ENCODE measurements around the gene HSD17B14. TPM values are rescaled to one million over a fixed set of nuclear protein-coding genes. Genes with fewer than 3 reads are reported as not detected.

Gene HSD17B14
- total RNA-seq, 2 donors from 2014 or later, result 0.26 TPM; not detected in 1

DNA sequence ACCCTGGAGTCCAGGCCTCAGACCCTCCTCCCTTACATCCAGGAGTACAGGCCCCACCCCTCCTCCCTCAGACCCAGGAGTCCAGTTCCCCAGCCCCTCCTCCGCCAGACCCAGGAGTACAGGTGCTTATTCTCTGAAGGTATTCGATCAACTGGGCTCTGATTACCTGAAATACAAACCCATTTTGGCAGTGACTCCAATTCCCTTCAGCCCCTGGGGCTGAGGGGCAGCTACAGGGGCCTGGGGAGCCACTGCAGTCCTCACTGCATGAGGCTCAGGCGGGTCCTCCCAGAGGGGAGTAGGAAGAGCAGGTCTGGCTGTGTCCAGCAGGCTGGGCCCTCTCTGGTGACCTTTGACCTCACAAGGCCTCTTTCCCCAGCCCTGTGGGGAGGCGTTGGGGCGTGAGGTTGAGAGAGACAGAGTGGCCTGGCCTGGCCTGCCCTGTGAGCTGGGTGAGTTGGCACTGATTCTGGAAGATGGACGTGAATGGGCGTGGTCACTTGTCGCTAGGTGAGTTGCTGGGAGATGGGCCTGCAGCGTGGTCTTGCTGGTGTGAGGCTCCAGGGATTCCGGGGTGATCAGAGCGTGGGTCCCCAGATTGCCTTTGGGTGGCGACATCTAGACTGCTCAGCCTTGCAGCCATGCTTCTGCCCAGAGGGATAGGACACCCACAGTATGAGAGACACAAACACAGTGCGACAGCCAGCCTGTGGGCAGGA, 28.5 kb downstream of the HSD17B14 start:
- Mint-ChIP-seq H3K36me3 (no peaks in the 10 kb centered on the region), H3K27ac (no peak overlapping the region), H3K27me3 (no peaks in the 10 kb centered on the region), H3K4me3 (peak overlapping the region; percentile 5), H3K9me3 (no peaks in the 10 kb centered on the region), H3K4me1 (ENCODE audit: low read depth in 2 of 2) (peaks cover 20 to 27% of the 10 kb centered on the region in 2 donors)
- DNase-seq (ENCODE audit: low spot score), result no peak
- no peak for ATAC-seq

GRCh38 chr19:48806818-48807589, 29.3 kb downstream of the HSD17B14 start:
- Mint-ChIP-seq H3K27ac (no peak overlapping the region), H3K4me3 (no peak overlapping the region), H3K27me3 (no peaks in the 10 kb centered on the region), H3K4me1 (ENCODE audit: low read depth in 2 of 2) (peaks cover 15 to 24% of the 10 kb centered on the region in 2 donors), H3K36me3 (no peaks in the 10 kb centered on the region), H3K9me3 (no peaks in the 10 kb centered on the region)
- DNase-seq (ENCODE audit: low spot score) (no peak), ATAC-seq (no peak)

GRCh38 chr19:48806518-48806817, 29.8 kb downstream of the HSD17B14 start:
- H3K4me3 Mint-ChIP-seq, result no peak overlapping the region
- H3K27ac Mint-ChIP-seq, result no peak overlapping the region
- H3K4me1 Mint-ChIP-seq (ENCODE audit: low read depth in 2 of 2), result peaks cover 15 to 24% of the 10 kb centered on the region in 2 donors
- no peaks in the 10 kb centered on the region for H3K36me3 Mint-ChIP-seq
- no peaks in the 10 kb centered on the region for H3K9me3 Mint-ChIP-seq
- no peak for DNase-seq (ENCODE audit: low spot score)
- peak; percentile 51 to 62 for ATAC-seq
- H3K27me3 Mint-ChIP-seq, result no peaks in the 10 kb centered on the region

DNA sequence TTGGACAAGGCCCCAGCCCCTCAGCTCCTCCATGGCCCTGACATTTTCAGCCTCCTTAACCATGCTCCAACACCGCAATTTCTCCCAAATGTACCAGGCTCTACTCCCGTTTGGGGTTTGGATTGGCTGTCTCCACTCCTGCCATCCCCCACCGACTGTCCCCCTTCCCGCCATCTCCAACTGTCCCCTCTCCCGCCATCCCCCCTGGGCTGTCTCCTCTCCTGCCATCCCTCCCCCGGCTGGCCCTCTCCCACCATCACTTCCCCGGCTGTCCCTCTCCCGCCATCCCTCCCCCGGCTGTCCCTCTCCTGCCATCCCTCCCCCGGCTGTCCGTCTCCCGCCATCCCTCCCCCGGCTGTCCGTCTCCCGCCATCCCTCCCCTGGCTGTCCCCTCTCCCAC, 30.8 kb downstream of the HSD17B14 start:
- Mint-ChIP-seq H3K4me3 (no peak overlapping the region), H3K4me1 (ENCODE audit: low read depth in 2 of 2) (peaks cover 15 to 20% of the 10 kb centered on the region in 2 donors), H3K9me3 (no peaks in the 10 kb centered on the region), H3K36me3 (no peaks in the 10 kb centered on the region), H3K27ac (no peak overlapping the region), H3K27me3 (no peaks in the 10 kb centered on the region)
- DNase-seq (ENCODE audit: low spot score) (no peak), ATAC-seq (no peak)

- no peaks in the 10 kb centered on the region for H3K36me3 Mint-ChIP-seq
- H3K27ac Mint-ChIP-seq, result no peak overlapping the region
- ATAC-seq (no peak), DNase-seq (ENCODE audit: low spot score) (no peak)
- no peak overlapping the region for H3K4me3 Mint-ChIP-seq
- H3K4me1 Mint-ChIP-seq (ENCODE audit: low read depth in 2 of 2), result peaks cover 8 to 11% of the 10 kb centered on the region in 2 donors
- no peaks in the 10 kb centered on the region for H3K27me3 Mint-ChIP-seq
- no peaks in the 10 kb centered on the region for H3K9me3 Mint-ChIP-seq
Observed at GRCh38 chr19:48804496-48804895, 31.8 kb downstream of the HSD17B14 start.

GRCh38 chr19:48802623-48803022, 33.7 kb downstream of the HSD17B14 start:
- no peak overlapping the region for H3K27ac Mint-ChIP-seq
- no peaks in the 10 kb centered on the region for H3K36me3 Mint-ChIP-seq
- H3K4me3 Mint-ChIP-seq, result no peak overlapping the region
- DNase-seq (ENCODE audit: low spot score) (no peak), ATAC-seq (no peak)
- no peaks in the 10 kb centered on the region for H3K27me3 Mint-ChIP-seq
- no peaks in the 10 kb centered on the region for H3K9me3 Mint-ChIP-seq
- peaks cover 0 to 3% of the 10 kb centered on the region in 2 donors for H3K4me1 Mint-ChIP-seq (ENCODE audit: low read depth in 2 of 2)

- DNase-seq (ENCODE audit: low spot score), result no peak
- no peak for ATAC-seq
- Mint-ChIP-seq H3K4me3 (no peak overlapping the region), H3K9me3 (no peaks in the 10 kb centered on the region), H3K4me1 (ENCODE audit: low read depth in 2 of 2) (peaks cover 6% of the 10 kb centered on the region in 2 donors), H3K36me3 (no peaks in the 10 kb centered on the region), H3K27me3 (no peaks in the 10 kb centered on the region), H3K27ac (no peak overlapping the region)
Observed at GRCh38 chr19:48799358-48800300, 36.7 kb downstream of the HSD17B14 start.

DNA sequence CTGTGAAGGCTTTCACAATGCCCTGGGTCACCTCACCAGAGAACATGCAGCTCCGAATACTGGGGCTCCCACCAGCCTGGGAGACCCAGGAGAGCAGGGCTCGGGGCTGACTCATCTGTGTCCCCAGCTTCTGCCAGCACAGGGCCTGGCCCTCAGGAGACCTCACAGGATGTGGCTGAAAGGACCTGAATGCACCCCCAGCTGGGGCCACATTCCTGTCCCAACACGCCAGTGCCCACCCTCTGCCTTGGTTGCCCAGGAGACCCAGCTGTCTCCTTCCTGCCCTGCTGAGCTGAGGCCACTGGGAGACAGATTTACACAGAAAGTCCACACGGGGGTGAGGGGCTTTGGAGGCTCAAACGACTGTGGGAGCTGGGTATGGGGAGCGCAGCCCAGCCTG, 37.4 kb downstream of the HSD17B14 start:
- ATAC-seq, result no peak
- Mint-ChIP-seq H3K4me1 (ENCODE audit: low read depth in 2 of 2) (peaks cover 6 to 9% of the 10 kb centered on the region in 2 donors), H3K27ac (no peak overlapping the region), H3K27me3 (no peaks in the 10 kb centered on the region), H3K36me3 (no peaks in the 10 kb centered on the region), H3K9me3 (no peaks in the 10 kb centered on the region), H3K4me3 (no peak overlapping the region)
- DNase-seq (ENCODE audit: low spot score), result no peak

DNA sequence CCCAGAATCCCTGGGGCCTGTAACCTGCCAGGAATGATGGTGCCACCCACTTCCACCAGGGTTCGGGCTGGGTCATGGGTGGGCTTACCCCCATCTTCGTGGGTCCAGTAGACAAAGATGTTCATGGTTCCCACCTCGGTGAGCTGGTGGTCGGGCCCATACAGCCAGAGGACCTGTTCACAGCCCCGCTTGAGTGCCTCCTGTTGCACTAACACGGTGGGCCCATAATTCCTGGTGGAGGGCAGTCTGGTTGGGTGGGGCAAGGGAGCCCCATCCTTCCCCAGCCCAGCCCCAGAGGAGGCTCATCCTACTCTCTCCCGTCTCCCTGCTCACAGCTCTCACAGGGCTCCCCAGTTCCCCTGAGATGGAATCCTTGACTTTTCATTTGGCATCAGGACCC, 39.2 kb downstream of the HSD17B14 start:
- H3K27ac Mint-ChIP-seq, result peak overlapping the region in 1 of 2 donors; percentile 51
- DNase-seq (ENCODE audit: low spot score) (no peak), ATAC-seq (no peak)
- no peaks in the 10 kb centered on the region for H3K36me3 Mint-ChIP-seq
- H3K9me3 Mint-ChIP-seq, result no peaks in the 10 kb centered on the region
- no peak overlapping the region for H3K4me3 Mint-ChIP-seq
- H3K4me1 Mint-ChIP-seq (ENCODE audit: low read depth in 2 of 2), result peaks cover 6 to 9% of the 10 kb centered on the region in 2 donors
- H3K27me3 Mint-ChIP-seq, result no peaks in the 10 kb centered on the region

DNA sequence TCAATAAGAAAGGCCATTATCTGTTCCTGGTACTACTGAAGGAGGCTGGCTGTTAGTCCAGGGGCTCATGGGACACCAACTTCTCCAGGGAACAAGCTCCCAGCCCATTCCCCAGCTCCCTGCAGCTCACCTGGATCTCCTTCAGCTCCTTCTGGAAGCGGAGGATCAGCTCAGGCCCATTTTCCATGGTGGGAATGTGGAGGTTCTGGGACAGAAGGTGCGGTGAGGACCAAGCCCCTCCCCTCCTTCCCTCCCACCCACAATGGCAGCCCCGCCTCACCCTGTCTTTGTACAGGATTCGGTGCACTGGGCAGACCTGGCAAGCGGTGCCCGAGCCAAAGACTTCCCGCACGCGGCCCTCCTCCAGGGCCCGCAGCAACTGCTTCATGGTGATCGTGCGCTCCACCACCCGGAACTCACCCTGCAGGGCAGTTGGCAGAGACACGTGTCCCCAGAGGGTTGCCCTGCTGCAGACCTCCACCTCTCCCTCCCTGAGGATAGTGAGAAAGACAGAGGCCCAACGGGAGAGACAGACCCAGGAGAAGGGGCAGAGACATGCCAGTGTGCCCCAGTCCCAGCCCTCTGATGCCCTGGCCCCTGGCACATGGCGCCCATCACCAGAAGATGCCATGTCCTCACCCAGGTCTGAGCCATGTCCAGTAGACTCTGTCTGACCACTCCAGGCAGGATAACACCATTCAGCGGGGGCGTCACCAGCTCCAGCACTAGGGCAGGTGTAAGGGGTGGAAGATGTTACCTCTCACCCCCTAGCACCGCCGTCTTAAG, 39.8 kb downstream of the HSD17B14 start:
- peaks cover 6 to 9% of the 10 kb centered on the region in 2 donors for H3K4me1 Mint-ChIP-seq (ENCODE audit: low read depth in 2 of 2)
- ATAC-seq (no peak), DNase-seq (ENCODE audit: low spot score) (no peak)
- no peaks in the 10 kb centered on the region for H3K27me3 Mint-ChIP-seq
- H3K36me3 Mint-ChIP-seq, result no peaks in the 10 kb centered on the region
- H3K27ac Mint-ChIP-seq, result no peak overlapping the region
- H3K9me3 Mint-ChIP-seq, result no peaks in the 10 kb centered on the region
- no peak overlapping the region for H3K4me3 Mint-ChIP-seq

GRCh38 chr19:48795685-48796070, 40.6 kb downstream of the HSD17B14 start:
- Mint-ChIP-seq H3K4me3 (peak overlapping the region; percentile 82), H3K27ac (peak overlapping the region; percentile 55 to 90), H3K4me1 (ENCODE audit: low read depth in 2 of 2) (peaks cover 6 to 9% of the 10 kb centered on the region in 2 donors), H3K9me3 (no peaks in the 10 kb centered on the region), H3K36me3 (no peaks in the 10 kb centered on the region), H3K27me3 (no peaks in the 10 kb centered on the region)
- DNase-seq (ENCODE audit: low spot score) (no peak), ATAC-seq (no peak)

- H3K27me3 Mint-ChIP-seq, result no peaks in the 10 kb centered on the region
- no peaks in the 10 kb centered on the region for H3K9me3 Mint-ChIP-seq
- DNase-seq (ENCODE audit: low spot score), result peak; percentile 84
- peaks cover 6 to 9% of the 10 kb centered on the region in 2 donors for H3K4me1 Mint-ChIP-seq (ENCODE audit: low read depth in 2 of 2)
- peak overlapping the region; percentile 55 to 90 for H3K27ac Mint-ChIP-seq
- peak overlapping the region; percentile 82 for H3K4me3 Mint-ChIP-seq
- H3K36me3 Mint-ChIP-seq, result no peaks in the 10 kb centered on the region
- peak; percentile 98 for ATAC-seq
Observed at GRCh38 chr19:48795055-48795684, 41.1 kb downstream of the HSD17B14 start.

DNA sequence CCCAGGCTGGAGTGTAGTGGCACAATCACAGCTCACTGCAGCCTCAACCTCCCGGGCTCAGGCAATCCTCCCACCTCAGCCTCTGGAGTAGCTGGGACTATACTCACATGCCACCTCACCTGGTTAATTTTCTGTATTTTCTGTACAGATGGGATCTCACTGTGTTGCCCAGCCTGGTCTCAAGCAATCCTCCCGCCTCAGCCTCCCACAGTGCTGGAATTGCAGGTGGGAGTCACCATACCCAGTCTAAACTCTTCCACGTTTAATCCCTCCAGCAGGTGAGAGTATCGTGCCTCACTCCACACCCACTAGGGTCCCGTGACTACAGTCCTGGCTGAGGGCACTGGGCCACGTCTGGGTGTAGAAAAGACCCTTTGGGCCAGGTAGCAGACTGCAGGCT, 42.0 kb downstream of the HSD17B14 start:
- Mint-ChIP-seq H3K27me3 (no peaks in the 10 kb centered on the region), H3K4me1 (ENCODE audit: low read depth in 2 of 2) (peaks cover 6 to 9% of the 10 kb centered on the region in 2 donors), H3K4me3 (peak overlapping the region; percentile 82), H3K36me3 (no peaks in the 10 kb centered on the region), H3K27ac (peak overlapping the region in 1 of 2 donors; percentile 90), H3K9me3 (no peaks in the 10 kb centered on the region)
- DNase-seq (ENCODE audit: low spot score) (no peak), ATAC-seq (no peak)
